WTC11 (cell line): ENCODE measurements around the gene GP9.

Experiments
- CTCF ChIP-seq: fragments of 200-600 bp; IDR thresholded peaks from 2 replicates; pipeline ENCODE4 v1.8.0; 2022; ENCODE audit warnings: antibody characterized with exemption
- ELF4 ChIP-seq: sonication (generic); formaldehyde crosslinking; IDR thresholded peaks from 2 replicates; pipeline ENCODE4 v1.8.1; 2022; ENCODE audit warnings: low read depth, mild to moderate bottlenecking, moderate library complexity, missing genetic modification reagents
- ESRRA ChIP-seq: sonication (generic); formaldehyde crosslinking; IDR thresholded peaks from 2 replicates; pipeline ENCODE4 v1.8.1; 2022; ENCODE audit warnings: mild to moderate bottlenecking, missing genetic modification reagents, borderline replicate concordance
- FOXK1 ChIP-seq: sonication (generic); formaldehyde crosslinking; IDR thresholded peaks from 2 replicates; pipeline ENCODE4 v1.8.0; 2022; ENCODE audit warnings: mild to moderate bottlenecking, moderate library complexity, missing genetic modification reagents
- GRHL2 ChIP-seq: fragments of 250-450 bp; sonication (Bioruptor Pico); IDR thresholded peaks from 2 replicates; pipeline ENCODE4 v1.8.0; 2022; ENCODE audit warnings: mild to moderate bottlenecking, moderate library complexity; ENCODE audit not compliant: insufficient replicate concordance, severe bottlenecking
- HMGXB4 ChIP-seq: sonication (generic); formaldehyde crosslinking; IDR thresholded peaks from 2 replicates; pipeline ENCODE4 v1.8.1; 2023; ENCODE audit warnings: mild to moderate bottlenecking, moderate library complexity, missing genetic modification reagents
- ZNF263 ChIP-seq: sonication (generic); formaldehyde crosslinking; IDR thresholded peaks from 2 replicates; pipeline ENCODE4 v1.8.1; 2022; ENCODE audit warnings: low read depth, mild to moderate bottlenecking, moderate library complexity, missing genetic modification reagents
- ZNF396 ChIP-seq: fragments of 250-450 bp; sonication (Bioruptor Pico); IDR thresholded peaks from 2 replicates; pipeline ENCODE4 v1.8.0; 2021; ENCODE audit warnings: mild to moderate bottlenecking, moderate library complexity, borderline replicate concordance
- ZSCAN18 ChIP-seq: fragments of 250-450 bp; sonication (Bioruptor Pico); IDR thresholded peaks from 2 replicates; pipeline ENCODE4 v2.1.2; 2022; ENCODE audit warnings: mild to moderate bottlenecking, moderate library complexity
- TF ChIP-seq, protein P1 (sequence below): fragments of 250-450 bp; sonication (Bioruptor Pico); IDR thresholded peaks from 2 replicates; pipeline ENCODE4 v1.8.0; 2021; ENCODE audit warnings: mild to moderate bottlenecking
- TF ChIP-seq, protein P2 (sequence below): sonication (generic); formaldehyde crosslinking; IDR thresholded peaks from 2 replicates; pipeline ENCODE4 v1.8.1; 2023; ENCODE audit warnings: mild to moderate bottlenecking, missing genetic modification reagents

DNA sequence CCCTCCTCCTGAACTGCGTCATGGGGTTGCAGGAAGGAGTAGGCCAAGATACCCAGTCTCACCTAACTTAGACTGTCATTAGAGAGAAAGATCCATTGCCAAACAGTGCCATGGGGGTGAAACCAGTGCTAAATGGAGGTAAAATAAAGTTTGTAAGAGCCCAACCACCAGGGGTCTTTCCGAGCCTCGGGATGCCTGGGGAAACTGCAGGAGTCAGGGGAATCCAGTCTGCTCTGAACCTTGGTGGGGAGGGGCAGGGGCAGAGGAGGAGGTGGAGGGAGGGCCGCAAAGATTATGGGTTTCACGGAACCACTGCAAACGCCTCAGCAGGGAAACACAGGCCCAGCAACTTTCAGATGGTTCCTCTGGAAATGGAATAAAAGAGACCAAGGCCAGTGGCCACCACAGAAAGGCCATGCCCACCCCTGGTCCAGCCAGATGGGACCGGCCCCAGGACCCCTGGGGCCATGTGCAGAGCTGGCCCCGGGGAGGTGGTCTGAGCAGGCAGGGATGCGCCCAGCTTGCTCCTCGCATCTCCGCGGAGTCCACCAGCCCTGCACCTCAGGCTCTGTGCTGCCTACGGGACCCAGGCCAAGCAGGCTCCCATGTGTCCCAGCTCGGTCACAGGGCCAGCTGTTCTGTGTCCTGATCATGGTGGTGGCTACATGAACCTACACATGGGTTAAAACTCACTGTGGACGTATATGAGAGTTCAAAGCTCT lies 19.8 kb upstream of the GP9 start:
- TF ChIP-seq ESRRA, result no peak
- no peak for TF ChIP-seq ZNF263 (CRISPR knock-in tag)
- no peak for TF ChIP-seq GRHL2 (CRISPR knock-in tag)
- no peak for TF ChIP-seq HMGXB4 (CRISPR knock-in tag)
- TF ChIP-seq, protein P1, sequence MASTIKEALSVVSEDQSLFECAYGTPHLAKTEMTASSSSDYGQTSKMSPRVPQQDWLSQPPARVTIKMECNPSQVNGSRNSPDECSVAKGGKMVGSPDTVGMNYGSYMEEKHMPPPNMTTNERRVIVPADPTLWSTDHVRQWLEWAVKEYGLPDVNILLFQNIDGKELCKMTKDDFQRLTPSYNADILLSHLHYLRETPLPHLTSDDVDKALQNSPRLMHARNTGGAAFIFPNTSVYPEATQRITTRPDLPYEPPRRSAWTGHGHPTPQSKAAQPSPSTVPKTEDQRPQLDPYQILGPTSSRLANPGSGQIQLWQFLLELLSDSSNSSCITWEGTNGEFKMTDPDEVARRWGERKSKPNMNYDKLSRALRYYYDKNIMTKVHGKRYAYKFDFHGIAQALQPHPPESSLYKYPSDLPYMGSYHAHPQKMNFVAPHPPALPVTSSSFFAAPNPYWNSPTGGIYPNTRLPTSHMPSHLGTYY (CRISPR knock-in tag), result no peak
- TF ChIP-seq CTCF, result no peak
- TF ChIP-seq, protein P2, sequence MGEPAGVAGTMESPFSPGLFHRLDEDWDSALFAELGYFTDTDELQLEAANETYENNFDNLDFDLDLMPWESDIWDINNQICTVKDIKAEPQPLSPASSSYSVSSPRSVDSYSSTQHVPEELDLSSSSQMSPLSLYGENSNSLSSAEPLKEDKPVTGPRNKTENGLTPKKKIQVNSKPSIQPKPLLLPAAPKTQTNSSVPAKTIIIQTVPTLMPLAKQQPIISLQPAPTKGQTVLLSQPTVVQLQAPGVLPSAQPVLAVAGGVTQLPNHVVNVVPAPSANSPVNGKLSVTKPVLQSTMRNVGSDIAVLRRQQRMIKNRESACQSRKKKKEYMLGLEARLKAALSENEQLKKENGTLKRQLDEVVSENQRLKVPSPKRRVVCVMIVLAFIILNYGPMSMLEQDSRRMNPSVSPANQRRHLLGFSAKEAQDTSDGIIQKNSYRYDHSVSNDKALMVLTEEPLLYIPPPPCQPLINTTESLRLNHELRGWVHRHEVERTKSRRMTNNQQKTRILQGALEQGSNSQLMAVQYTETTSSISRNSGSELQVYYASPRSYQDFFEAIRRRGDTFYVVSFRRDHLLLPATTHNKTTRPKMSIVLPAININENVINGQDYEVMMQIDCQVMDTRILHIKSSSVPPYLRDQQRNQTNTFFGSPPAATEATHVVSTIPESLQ (CRISPR knock-in tag), result no peak
- TF ChIP-seq FOXK1 (CRISPR knock-in tag), result no peak
- no peak for TF ChIP-seq ZNF396
- no peak for TF ChIP-seq ELF4 (CRISPR knock-in tag)
- TF ChIP-seq ZSCAN18 (CRISPR knock-in tag), result no peak
